IMR-90 (cell line): ENCODE data around the gene VWA7. TPM values are rescaled to one million over a fixed set of nuclear protein-coding genes. Genes with fewer than 3 reads are reported as not detected.

Source experiments
- ATAC-seq: fragments of 200-7000 bp; cut with Tn5 transposase; 2 replicates; pipeline ENCODE4 v1.9.1; 2020; ENCODE audit warnings: low read depth, mild to moderate bottlenecking, moderate library complexity
- BruUV-seq: library from RNA; stranded (reverse); fragments of 400-500 nt; replicated peaks from 2 replicates; lab custom pipeline; 2021; lab: Mats Ljungman, UMichigan
- CTCF ChIA-PET: fragments of 300-600 bp; formaldehyde crosslinking; extraction: SDS; loops from one replicate; lab custom pipeline; 2021; ENCODE audit warnings: antibody characterized with exemption; lab: Yijun Ruan, JAX
- POLR2A ChIA-PET: fragments of 300-600 bp; sonication (Branson Sonifier 250); formaldehyde crosslinking; loops from one replicate; lab custom pipeline; 2022; ENCODE audit warnings: antibody characterized with exemption; ENCODE audit not compliant: unreplicated experiment; lab: Charles Lee
- DNase-seq: peaks from one replicate; pipeline ENCODE4 v3.0.0; 2013
- H2AFZ ChIP-seq: replicated peaks from 2 replicates; pipeline ENCODE3; 2013; ENCODE audit warnings: low read length, mild to moderate bottlenecking; ENCODE audit not compliant: poor library complexity
- H2AK5ac ChIP-seq: 2 replicates; pipeline ENCODE4 v1.6.1; 2013; ENCODE audit warnings: low read depth, low read length, inconsistent platforms
- H2AK9ac ChIP-seq: replicated peaks from 2 replicates; pipeline ENCODE3; 2013; ENCODE audit warnings: mild to moderate bottlenecking, low read depth, low read length, moderate library complexity; ENCODE audit not compliant: poor library complexity
- H2BK120ac ChIP-seq: 2 replicates; pipeline ENCODE4 v1.6.1; 2013; ENCODE audit warnings: low read depth, low read length, inconsistent platforms
- H2BK15ac ChIP-seq: 3 replicates; pipeline ENCODE4 v1.6.1; 2013; ENCODE audit warnings: low read depth, low read length, inconsistent platforms
- H2BK20ac ChIP-seq: 2 replicates; pipeline ENCODE4 v1.6.1; 2013; ENCODE audit warnings: low read depth, mild to moderate bottlenecking, inconsistent platforms, low read length, moderate library complexity
- H2BK5ac ChIP-seq: 2 replicates; pipeline ENCODE4 v1.6.1; 2013; ENCODE audit warnings: mild to moderate bottlenecking, low read depth, low read length, inconsistent platforms; ENCODE audit not compliant: poor library complexity, severe bottlenecking
- H3K14ac ChIP-seq: replicated peaks from 2 replicates; pipeline ENCODE4 v1.6.1; 2013; ENCODE audit warnings: low read depth, low read length, inconsistent platforms
- H3K18ac ChIP-seq: 2 replicates; pipeline ENCODE4 v1.6.1; 2013; ENCODE audit warnings: low read depth, low read length, control low read depth
- H3K23ac ChIP-seq: 2 replicates; pipeline ENCODE4 v1.6.1; 2013; ENCODE audit warnings: low read depth, low read length, inconsistent platforms
- H3K27ac ChIP-seq: 2 replicates; pipeline ENCODE4 v1.5.1; 2013; ENCODE audit warnings: mild to moderate bottlenecking, control low read depth, low read length; ENCODE audit not compliant: insufficient read depth
- H3K27me3 ChIP-seq: 2 replicates; pipeline ENCODE4 v1.6.1; 2013; ENCODE audit warnings: low read length; ENCODE audit not compliant: control insufficient read depth, insufficient read depth
- H3K36me3 ChIP-seq: 2 replicates; pipeline ENCODE4 v1.6.1; 2013; ENCODE audit warnings: low read length, mixed read lengths; ENCODE audit not compliant: control insufficient read depth, insufficient read depth
- H3K4ac ChIP-seq: 2 replicates; pipeline ENCODE4 v1.6.1; 2013; ENCODE audit warnings: low read depth, low read length, inconsistent platforms
- H3K4me1 ChIP-seq: 2 replicates; pipeline ENCODE4 v1.6.1; 2013; ENCODE audit warnings: low read length, mixed read lengths; ENCODE audit not compliant: control insufficient read depth, insufficient read depth
- H3K4me2 ChIP-seq: 2 replicates; pipeline ENCODE4 v1.6.1; 2013; ENCODE audit warnings: low read depth, mild to moderate bottlenecking, control low read depth, low read length, moderate library complexity
- H3K4me3 ChIP-seq: 2 replicates; pipeline ENCODE4 v1.5.1; 2013; ENCODE audit warnings: low read depth, mild to moderate bottlenecking, control low read depth, low read length, moderate library complexity; ENCODE audit not compliant: insufficient read depth
- H3K56ac ChIP-seq: 2 replicates; pipeline ENCODE4 v1.6.1; 2013; ENCODE audit warnings: low read length, inconsistent platforms; ENCODE audit not compliant: insufficient read depth; ENCODE audit errors: extremely low read depth
- H3K79me1 ChIP-seq, 2 experiments: 2 replicates each; pipeline ENCODE4 v1.6.1; 2013; ENCODE audit warnings: low read length in 2 of 2, inconsistent platforms in 1 of 2, low read depth in 1 of 2
- H3K9ac ChIP-seq: 2 replicates; pipeline ENCODE4 v1.6.1; 2013; ENCODE audit warnings: low read depth, low read length, control low read depth
- H3K9me1 ChIP-seq: 2 replicates; pipeline ENCODE4 v1.6.1; 2013; ENCODE audit warnings: low read length, inconsistent platforms; ENCODE audit not compliant: insufficient read depth
- H3K9me3 ChIP-seq: 2 replicates; pipeline ENCODE4 v1.6.1; 2013; ENCODE audit warnings: low read length; ENCODE audit not compliant: control insufficient read depth, insufficient read depth
- H4K20me1 ChIP-seq: 2 replicates; pipeline ENCODE4 v1.6.1; 2013; ENCODE audit warnings: low read length, inconsistent platforms; ENCODE audit not compliant: insufficient read depth
- H4K5ac ChIP-seq: 2 replicates; pipeline ENCODE4 v1.6.1; 2013; ENCODE audit warnings: mild to moderate bottlenecking, low read depth, low read length, control low read depth
- H4K8ac ChIP-seq, 2 experiments: 2 replicates each; pipeline ENCODE4 v1.6.1; 2013; ENCODE audit warnings: low read depth in 2 of 2, low read length in 2 of 2, control low read depth in 1 of 2, inconsistent platforms in 1 of 2
- H4K91ac ChIP-seq: 2 replicates; pipeline ENCODE4 v1.6.1; 2013; ENCODE audit warnings: low read depth, low read length, inconsistent platforms; ENCODE audit not compliant: insufficient read depth
- BHLHE40 ChIP-seq: fragments of 150-350 bp; IDR thresholded peaks from 2 replicates; pipeline ENCODE4 v1.6.1; 2016; ENCODE audit warnings: mild to moderate bottlenecking, low read depth, low read length
- CEBPB ChIP-seq: IDR thresholded peaks from 2 replicates; pipeline ENCODE4 v1.6.1; 2012; ENCODE audit warnings: low read depth, low read length, improper control_type of control experiment
- CHD1 ChIP-seq: IDR thresholded peaks from 2 replicates; pipeline ENCODE4 v1.6.1; 2012; ENCODE audit warnings: low read depth, low read length, improper control_type of control experiment
- FOS ChIP-seq: fragments of 150-350 bp; IDR thresholded peaks from 2 replicates; pipeline ENCODE4 v1.6.1; 2016; ENCODE audit warnings: low read depth, low read length
- MAFK ChIP-seq: IDR thresholded peaks from 2 replicates; pipeline ENCODE4 v1.6.1; 2012; ENCODE audit warnings: low read depth, low read length, improper control_type of control experiment
- MAZ ChIP-seq: IDR thresholded peaks from 2 replicates; pipeline ENCODE4 v1.6.1; 2012; ENCODE audit warnings: low read depth, mild to moderate bottlenecking, low read length, improper control_type of control experiment, moderate library complexity, borderline replicate concordance
- MXI1 ChIP-seq: IDR thresholded peaks from 2 replicates; pipeline ENCODE4 v1.6.1; 2012; ENCODE audit warnings: low read depth, mild to moderate bottlenecking, low read length, moderate library complexity, borderline replicate concordance
- NFE2L2 ChIP-seq: fragments of 150-350 bp; IDR thresholded peaks from 2 replicates; pipeline ENCODE4 v1.6.1; 2016; ENCODE audit warnings: low read depth, mild to moderate bottlenecking, low read length
- POLR2A ChIP-seq: IDR thresholded peaks from 2 replicates; pipeline ENCODE4 v1.6.1; 2012; ENCODE audit warnings: mild to moderate bottlenecking, low read depth, low read length
- RAD21 ChIP-seq: IDR thresholded peaks from 2 replicates; pipeline ENCODE4 v1.6.1; 2012; ENCODE audit warnings: low read length, improper control_type of control experiment
- RCOR1 ChIP-seq: IDR thresholded peaks from 2 replicates; pipeline ENCODE4 v1.6.1; 2012; ENCODE audit warnings: mild to moderate bottlenecking, low read length, improper control_type of control experiment; ENCODE audit not compliant: insufficient replicate concordance
- RFX5 ChIP-seq: IDR thresholded peaks from 2 replicates; pipeline ENCODE4 v1.8.0; 2012; ENCODE audit warnings: low read depth, mild to moderate bottlenecking, low read length, moderate library complexity
- SMC3 ChIP-seq: fragments of 150-350 bp; IDR thresholded peaks from 2 replicates; pipeline ENCODE4 v1.6.1; 2016; ENCODE audit warnings: low read depth, mild to moderate bottlenecking, antibody characterized with exemption, low read length, moderate library complexity
- USF2 ChIP-seq: fragments of 150-350 bp; IDR thresholded peaks from 2 replicates; pipeline ENCODE4 v1.6.1; 2017; ENCODE audit warnings: mild to moderate bottlenecking, antibody characterized with exemption, low read length, low read depth
- WGBS, 2 experiments: methylation state at CpG; one replicate each; pipeline versions ENCODE4 v1.1.5 to v1.1.7; 2013; ENCODE audit warnings: missing lambda C conversion rate in 2 of 2; ENCODE audit not compliant: insufficient read length in 1 of 2; ENCODE audit errors: extremely low coverage in 2 of 2; 5-methylcytosine and 5-hydroxymethylcytosine counted together
- dilution Hi-C: fragments of 300-500 bp; cut with HindIII; formaldehyde crosslinking; loops from one replicate; pipeline ENCODE4 v1.14.3; 2018; ENCODE audit warnings: low sequenced_read_pairs; ENCODE audit not compliant: unreplicated experiment
- in situ Hi-C: fragments of 300-500 bp; cut with MboI; formaldehyde crosslinking; loops from 3 replicates; pipeline ENCODE4 v1.14.3; 2019; ENCODE audit warnings: low sequenced_read_pairs, inconsistent platforms, mixed read lengths
- intact Hi-C: fragments of 100-400 bp; cut with micrococcal nuclease; formaldehyde crosslinking; loops from 2 replicates; pipeline ENCODE4 v1.10.0; 2022
- polyA plus RNA-seq, 3 experiments: library from polyadenylated mRNA; depleted of rRNA; stranded (reverse); fragments of >200 nt; gene quantifications; 2 replicates each; pipeline ENCODE4 v1.2.3, GENCODE V29; 2012; ENCODE audit warnings: low replicate concordance in 1 of 3
- total RNA-seq: library from RNA; depleted of rRNA; stranded (reverse); fragments of >200 nt; gene quantifications from 2 replicates; pipeline ENCODE4 v1.2.3, GENCODE V29; 2012
- TF ChIP-seq, protein P1 (sequence below): fragments of 150-350 bp; IDR thresholded peaks from 2 replicates; pipeline ENCODE4 v1.6.1; 2016; ENCODE audit warnings: low read depth, mild to moderate bottlenecking, low read length, moderate library complexity, borderline replicate concordance
- TF ChIP-seq, protein P2 (sequence below): conservative IDR thresholded peaks from 2 replicates; pipeline ENCODE4 v1.5.1; 2012; ENCODE audit warnings: mild to moderate bottlenecking, low read depth, low read length, improper control_type of control experiment

The VWA7 gene
- total and polyA plus RNA-seq, 2 of the 4 experiments (the other 2 are of a cell fraction): under 0.01 to 1.4 TPM

DNA sequence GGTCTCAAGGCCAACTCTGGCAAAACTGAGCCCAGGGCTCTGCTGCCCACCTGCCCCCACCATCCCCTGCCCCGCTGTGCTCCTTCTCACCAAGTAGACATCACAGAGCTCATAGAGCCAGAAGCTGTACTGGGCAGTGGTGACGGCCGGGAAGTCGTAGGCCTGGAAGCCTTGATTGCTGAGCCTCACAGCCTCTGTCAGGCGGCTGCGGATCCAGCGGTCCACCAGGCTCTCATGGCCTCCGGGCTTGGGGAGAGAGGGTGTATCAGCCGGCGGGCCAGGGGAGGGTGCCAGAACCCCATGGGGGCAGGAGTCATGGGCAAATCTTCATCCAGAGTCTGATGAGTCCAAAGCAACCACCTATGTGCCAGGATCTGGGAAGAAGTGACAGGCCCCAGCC, 2.8 kb upstream of the VWA7 start:
- Histone ChIP-seq H3K79me1 (0 out of 4 replicates have a peak, but pooled peaks cover 0 to 6% of the 10 kb centered on the region in 2 experiments), H3K4me3 (no peak overlapping the region), H3K9ac (no peak overlapping the region), H2AK9ac (no peak overlapping the region), H3K4me1 (peaks cover 10% of the 10 kb centered on the region), H3K56ac (no peak overlapping the region), H4K20me1 (no peaks in the 10 kb centered on the region), H3K27ac (no peak overlapping the region), H3K36me3 (peaks cover 59% of the 10 kb centered on the region), H2AFZ (no peak overlapping the region), H2AK5ac (no peak overlapping the region), H4K91ac (no peak overlapping the region), H3K4me2 (no peak overlapping the region), H3K18ac (no peak overlapping the region), H2BK15ac (no peak overlapping the region), H3K14ac (no peak overlapping the region), H3K9me3 (no peaks in the 10 kb centered on the region), H2BK20ac (no peak overlapping the region), H2BK5ac (no peak overlapping the region), H4K8ac (no peak overlapping the region), H3K27me3 (no peaks in the 10 kb centered on the region), H3K4ac (no peak overlapping the region), H2BK120ac (no peak overlapping the region), H3K9me1 (0 out of 2 replicates have a peak, but pooled peaks cover 8% of the 10 kb centered on the region), H4K5ac (no peak overlapping the region), H3K23ac (no peak overlapping the region)
- dilution Hi-C loops (no loop called here), intact Hi-C loops (no loop called here), in situ Hi-C loops (no loop called here)
- no TSS peak for BruUV-seq
- DNase-seq (no peak), ATAC-seq (no peak)
- POLR2A ChIA-PET: no interaction called here
- CTCF ChIA-PET: no interaction called here
- WGBS, 2 experiments: 95% methylated on average over 4 of the region's 10 CpGs; no CpG with 5 or more reads in 1 of the 2 experiments
- TF ChIP-seq USF2: no peak
- no peak for TF ChIP-seq MXI1
- TF ChIP-seq CHD1: no peak
- no peak for TF ChIP-seq CEBPB
- TF ChIP-seq POLR2A: no peak
- no peak for TF ChIP-seq NFE2L2
- TF ChIP-seq RAD21: no peak
- no peak for TF ChIP-seq BHLHE40
- no peak for TF ChIP-seq MAZ
- TF ChIP-seq SMC3: no peak
- TF ChIP-seq RFX5: no peak
- no peak for TF ChIP-seq FOS
- no peak for TF ChIP-seq MAFK
- no peak for TF ChIP-seq RCOR1
- TF ChIP-seq, protein P1, sequence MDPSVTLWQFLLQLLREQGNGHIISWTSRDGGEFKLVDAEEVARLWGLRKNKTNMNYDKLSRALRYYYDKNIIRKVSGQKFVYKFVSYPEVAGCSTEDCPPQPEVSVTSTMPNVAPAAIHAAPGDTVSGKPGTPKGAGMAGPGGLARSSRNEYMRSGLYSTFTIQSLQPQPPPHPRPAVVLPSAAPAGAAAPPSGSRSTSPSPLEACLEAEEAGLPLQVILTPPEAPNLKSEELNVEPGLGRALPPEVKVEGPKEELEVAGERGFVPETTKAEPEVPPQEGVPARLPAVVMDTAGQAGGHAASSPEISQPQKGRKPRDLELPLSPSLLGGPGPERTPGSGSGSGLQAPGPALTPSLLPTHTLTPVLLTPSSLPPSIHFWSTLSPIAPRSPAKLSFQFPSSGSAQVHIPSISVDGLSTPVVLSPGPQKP: no peak
- TF ChIP-seq, protein P2, sequence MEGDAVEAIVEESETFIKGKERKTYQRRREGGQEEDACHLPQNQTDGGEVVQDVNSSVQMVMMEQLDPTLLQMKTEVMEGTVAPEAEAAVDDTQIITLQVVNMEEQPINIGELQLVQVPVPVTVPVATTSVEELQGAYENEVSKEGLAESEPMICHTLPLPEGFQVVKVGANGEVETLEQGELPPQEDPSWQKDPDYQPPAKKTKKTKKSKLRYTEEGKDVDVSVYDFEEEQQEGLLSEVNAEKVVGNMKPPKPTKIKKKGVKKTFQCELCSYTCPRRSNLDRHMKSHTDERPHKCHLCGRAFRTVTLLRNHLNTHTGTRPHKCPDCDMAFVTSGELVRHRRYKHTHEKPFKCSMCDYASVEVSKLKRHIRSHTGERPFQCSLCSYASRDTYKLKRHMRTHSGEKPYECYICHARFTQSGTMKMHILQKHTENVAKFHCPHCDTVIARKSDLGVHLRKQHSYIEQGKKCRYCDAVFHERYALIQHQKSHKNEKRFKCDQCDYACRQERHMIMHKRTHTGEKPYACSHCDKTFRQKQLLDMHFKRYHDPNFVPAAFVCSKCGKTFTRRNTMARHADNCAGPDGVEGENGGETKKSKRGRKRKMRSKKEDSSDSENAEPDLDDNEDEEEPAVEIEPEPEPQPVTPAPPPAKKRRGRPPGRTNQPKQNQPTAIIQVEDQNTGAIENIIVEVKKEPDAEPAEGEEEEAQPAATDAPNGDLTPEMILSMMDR: no peak
